HEK293 (cell line): Measurements from ENCODE around the gene PLEKHA7.

Source experiments
- YY1 ChIP-seq: fragments of 450-650 bp; formaldehyde crosslinking; IDR thresholded peaks from 2 replicates; pipeline ENCODE4 v1.5.1; 2018; ENCODE audit warnings: missing biosample characterization, missing genetic modification characterization
- ZNF544 ChIP-seq: fragments of 450-650 bp; formaldehyde crosslinking; IDR thresholded peaks from 2 replicates; pipeline ENCODE4 v1.5.0; 2017; ENCODE audit warnings: missing biosample characterization, missing genetic modification characterization
- TF ChIP-seq, protein P1 (sequence below): fragments of 450-650 bp; formaldehyde crosslinking; IDR thresholded peaks from 2 replicates; pipeline ENCODE4 v1.5.1; 2016; ENCODE audit warnings: missing biosample characterization, missing genetic modification characterization

DNA sequence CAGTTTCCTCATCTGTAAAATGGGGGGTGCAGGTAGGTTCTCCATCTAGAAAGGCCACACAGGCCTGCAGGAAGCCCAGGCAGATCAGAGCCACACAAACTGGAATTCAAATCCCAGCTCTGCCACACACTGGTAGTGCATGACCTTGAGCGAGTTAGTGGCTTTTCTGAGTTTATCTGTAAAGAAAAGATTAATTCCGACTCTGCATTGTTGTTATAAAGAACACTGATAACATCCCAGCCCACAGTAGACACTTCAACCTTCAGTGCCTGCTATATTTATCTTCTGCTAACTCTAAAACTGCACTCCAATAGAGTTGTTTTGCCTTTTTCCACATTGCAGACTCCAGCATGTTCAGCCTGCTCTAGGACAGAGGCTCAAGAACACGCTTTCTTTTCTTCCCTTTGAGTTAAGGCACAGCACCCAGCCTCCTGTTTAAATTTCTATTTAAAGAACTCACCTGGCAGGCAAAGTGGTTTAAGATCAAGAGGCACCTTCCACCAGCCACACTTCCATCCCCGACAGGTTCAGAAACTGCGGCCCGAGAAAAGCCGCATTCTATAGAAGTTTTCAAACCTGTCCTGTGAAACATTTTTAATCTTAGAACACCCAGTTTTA lies 133.9 kb downstream of the PLEKHA7 start:
- TF ChIP-seq, protein P1, sequence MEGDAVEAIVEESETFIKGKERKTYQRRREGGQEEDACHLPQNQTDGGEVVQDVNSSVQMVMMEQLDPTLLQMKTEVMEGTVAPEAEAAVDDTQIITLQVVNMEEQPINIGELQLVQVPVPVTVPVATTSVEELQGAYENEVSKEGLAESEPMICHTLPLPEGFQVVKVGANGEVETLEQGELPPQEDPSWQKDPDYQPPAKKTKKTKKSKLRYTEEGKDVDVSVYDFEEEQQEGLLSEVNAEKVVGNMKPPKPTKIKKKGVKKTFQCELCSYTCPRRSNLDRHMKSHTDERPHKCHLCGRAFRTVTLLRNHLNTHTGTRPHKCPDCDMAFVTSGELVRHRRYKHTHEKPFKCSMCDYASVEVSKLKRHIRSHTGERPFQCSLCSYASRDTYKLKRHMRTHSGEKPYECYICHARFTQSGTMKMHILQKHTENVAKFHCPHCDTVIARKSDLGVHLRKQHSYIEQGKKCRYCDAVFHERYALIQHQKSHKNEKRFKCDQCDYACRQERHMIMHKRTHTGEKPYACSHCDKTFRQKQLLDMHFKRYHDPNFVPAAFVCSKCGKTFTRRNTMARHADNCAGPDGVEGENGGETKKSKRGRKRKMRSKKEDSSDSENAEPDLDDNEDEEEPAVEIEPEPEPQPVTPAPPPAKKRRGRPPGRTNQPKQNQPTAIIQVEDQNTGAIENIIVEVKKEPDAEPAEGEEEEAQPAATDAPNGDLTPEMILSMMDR = no peak
- TF ChIP-seq ZNF544 (tag by site-specific recombination) = no peak
- no peak for TF ChIP-seq YY1 (tag by site-specific recombination)
